IPS-15b (cell line): ENCODE measurements around the gene MT1E.
A peak's percentile ranks its signal among the peaks of the same experiment; 100 is the strongest.
"Not testable (repeated sequence)": the region's sequence is repeated elsewhere in the genome, so short reads cannot be mapped to it uniquely, and the experiment has no call there.

ENCODE experiments used
- H3K27me3 ChIP-seq: one replicate; pipeline ENCODE4 v1.6.1; 2013; ENCODE audit warnings: low read length; ENCODE audit not compliant: control insufficient read depth, insufficient read depth
- H3K36me3 ChIP-seq: one replicate; pipeline ENCODE4 v1.6.1; 2013; ENCODE audit warnings: low read length; ENCODE audit not compliant: control insufficient read depth, insufficient read depth
- H3K4me1 ChIP-seq: one replicate; pipeline ENCODE4 v1.6.1; 2013; ENCODE audit warnings: mild to moderate bottlenecking, low read length; ENCODE audit not compliant: control insufficient read depth, insufficient read depth
- H3K4me3 ChIP-seq: one replicate; pipeline ENCODE4 v1.5.1; 2013; ENCODE audit warnings: low read depth, low read length
- H3K9ac ChIP-seq: one replicate; pipeline ENCODE4 v1.6.1; 2013; ENCODE audit warnings: low read depth, mild to moderate bottlenecking, low read length
- H3K9me3 ChIP-seq: one replicate; pipeline ENCODE4 v1.6.1; 2013; ENCODE audit warnings: mild to moderate bottlenecking, low read length; ENCODE audit not compliant: control insufficient read depth, insufficient read depth

Gene MT1E

DNA sequence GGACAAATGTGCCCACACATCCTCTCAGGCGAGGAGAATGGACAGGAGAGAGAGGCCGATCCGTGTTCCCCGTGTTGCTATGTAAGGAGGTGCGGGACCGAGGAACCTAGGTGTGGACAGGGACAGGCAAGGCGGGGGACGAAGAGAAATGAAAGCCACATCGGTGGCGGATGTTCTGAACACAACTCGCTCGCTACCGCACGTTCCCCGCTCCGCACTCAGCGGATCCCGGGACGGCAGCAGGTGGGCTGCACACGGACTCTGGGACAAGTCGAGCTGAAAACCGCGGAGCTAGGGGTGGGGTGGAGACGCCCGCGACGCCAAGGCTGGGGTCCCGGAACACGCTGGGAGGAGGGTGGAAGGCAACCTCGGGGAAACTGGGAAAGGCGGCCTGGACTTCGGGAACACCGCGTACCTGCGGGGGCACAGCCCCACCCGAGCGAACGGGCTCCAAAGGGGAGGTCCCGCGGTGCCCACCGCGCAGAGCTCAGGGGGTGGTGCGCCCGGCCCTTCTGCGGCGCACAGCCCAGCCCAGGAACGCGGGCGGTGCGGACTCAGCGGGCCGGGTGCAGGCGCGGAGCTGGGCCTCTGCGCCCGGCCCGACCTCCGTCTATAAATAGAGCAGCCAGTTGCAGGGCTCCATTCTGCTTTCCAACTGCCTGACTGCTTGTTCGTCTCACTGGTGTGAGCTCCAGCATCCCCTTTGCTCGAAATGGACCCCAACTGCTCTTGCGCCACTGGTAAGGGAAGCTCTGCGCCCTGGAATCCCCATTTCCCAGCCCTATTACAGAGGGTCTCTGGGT, at the start of gene MT1E:
TSS of gene MT1E (plus strand) at position 642 of the 803 bp plus-strand sequence. CDS start at position 713, 71 bp downstream.
- H3K4me3 ChIP-seq: peak within 1 kb of the TSS; percentile 67

GRCh38 chr16:56576585-56577299, 48.8 kb upstream of the MT1E start:
- no peaks in the 10 kb centered on the region for H3K36me3 ChIP-seq
- H3K9me3 ChIP-seq: no peaks in the 10 kb centered on the region
- peaks cover 3% of the 10 kb centered on the region for H3K27me3 ChIP-seq
- H3K4me1 ChIP-seq: no peaks in the 10 kb centered on the region
- no peak overlapping the region for H3K9ac ChIP-seq
- no peak overlapping the region for H3K4me3 ChIP-seq

More for the DNA sequence above, at the start of gene MT1E:
- Histone ChIP-seq H3K27me3 (peaks cover 86% of the 10 kb centered on the region), H3K9me3 (no peaks in the 10 kb centered on the region), H3K9ac (peak within 1 kb of the TSS; percentile 24), H3K4me1 (peaks cover 14% of the 10 kb centered on the region), H3K36me3 (no peaks in the 10 kb centered on the region)

- H3K9ac ChIP-seq: no peak overlapping the region
- H3K4me3 ChIP-seq: no peak overlapping the region
Measured at GRCh38 chr16:56577300-56577625, 48.3 kb upstream of the MT1E start.

GRCh38 chr16:56580391-56581048, 45.1 kb upstream of the MT1E start:
- Histone ChIP-seq H3K9me3 (no peaks in the 10 kb centered on the region), H3K27me3 (peaks cover 20% of the 10 kb centered on the region), H3K36me3 (no peaks in the 10 kb centered on the region), H3K9ac (no peak overlapping the region), H3K4me3 (no peak overlapping the region), H3K4me1 (no peaks in the 10 kb centered on the region)

More at GRCh38 chr16:56577300-56577625, 48.3 kb upstream of the MT1E start:
- Histone ChIP-seq H3K9me3 (no peaks in the 10 kb centered on the region), H3K27me3 (peaks cover 4% of the 10 kb centered on the region), H3K36me3 (no peaks in the 10 kb centered on the region), H3K4me1 (no peaks in the 10 kb centered on the region)

DNA sequence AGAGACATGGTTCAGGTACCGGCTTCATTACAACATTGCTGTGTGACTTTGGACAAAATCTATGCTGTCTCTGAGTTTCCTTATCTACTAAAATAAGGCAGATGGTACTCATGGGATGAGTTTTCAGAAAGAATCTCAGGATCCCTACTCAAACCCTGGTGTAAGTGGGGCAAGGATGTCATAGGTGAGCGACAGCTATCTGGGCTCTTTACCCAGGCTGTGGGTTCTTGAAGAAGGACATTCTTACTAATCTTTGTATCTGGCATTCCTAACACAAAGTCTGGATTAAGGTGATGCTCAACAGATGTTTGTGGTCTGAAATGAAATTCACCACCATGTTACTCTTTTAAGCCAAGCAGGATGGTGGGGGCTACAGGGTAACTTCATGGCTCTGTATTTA, 42.7 kb upstream of the MT1E start:
- H3K36me3 ChIP-seq, H3K9ac ChIP-seq, H3K4me1 ChIP-seq, H3K9me3 ChIP-seq, H3K4me3 ChIP-seq: not testable (repeated sequence)
- H3K27me3 ChIP-seq: peaks cover 42% of the 10 kb centered on the region

DNA sequence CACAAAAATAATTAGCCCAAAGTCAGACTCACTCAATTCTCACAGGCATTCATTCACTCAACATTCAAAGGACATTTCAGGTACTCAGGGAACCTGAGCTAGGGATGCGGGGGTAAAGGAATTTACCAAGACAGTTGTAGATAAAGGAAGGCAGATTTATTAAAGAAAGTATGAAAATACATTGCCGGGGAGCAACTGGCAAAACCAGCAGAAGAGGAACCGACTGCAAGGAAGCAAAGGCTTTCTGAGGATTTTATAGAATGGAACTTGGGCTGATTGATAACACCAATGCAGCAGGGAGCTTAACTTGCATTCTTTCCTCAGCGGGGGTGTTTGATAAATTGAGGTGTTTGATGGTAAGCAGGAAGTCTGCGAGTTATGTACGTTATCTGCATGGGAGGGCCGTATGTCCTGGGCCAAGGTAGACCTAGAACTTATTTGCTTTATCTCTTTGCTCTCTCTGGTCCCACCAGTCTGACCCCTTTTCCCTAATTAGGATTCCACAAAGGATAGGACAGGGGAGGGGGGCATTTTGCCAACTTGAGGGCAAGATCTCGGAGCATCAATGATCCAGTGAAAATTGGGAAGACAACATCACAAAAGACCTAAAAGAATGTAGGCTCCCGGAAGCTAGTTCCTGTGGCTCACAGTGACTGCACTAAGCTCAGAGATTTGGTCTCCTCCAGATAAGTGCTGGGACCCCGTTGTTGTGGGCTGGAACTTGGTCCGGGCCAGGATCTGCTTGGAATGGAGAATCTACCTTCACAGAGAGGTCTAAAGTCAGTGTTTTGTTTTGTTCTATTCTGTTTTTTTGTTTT, 42.0 kb upstream of the MT1E start:
- Histone ChIP-seq H3K9me3 (no peaks in the 10 kb centered on the region), H3K4me3 (no peak overlapping the region), H3K4me1 (no peaks in the 10 kb centered on the region), H3K27me3 (peaks cover 48% of the 10 kb centered on the region), H3K36me3 (no peaks in the 10 kb centered on the region), H3K9ac (no peak overlapping the region)

GRCh38 chr16:56584276-56584675, 41.3 kb upstream of the MT1E start:
- Histone ChIP-seq H3K27me3 (peaks cover 55% of the 10 kb centered on the region), H3K36me3 (no peaks in the 10 kb centered on the region), H3K4me3 (no peak overlapping the region), H3K4me1 (no peaks in the 10 kb centered on the region), H3K9me3 (no peaks in the 10 kb centered on the region), H3K9ac (no peak overlapping the region)

DNA sequence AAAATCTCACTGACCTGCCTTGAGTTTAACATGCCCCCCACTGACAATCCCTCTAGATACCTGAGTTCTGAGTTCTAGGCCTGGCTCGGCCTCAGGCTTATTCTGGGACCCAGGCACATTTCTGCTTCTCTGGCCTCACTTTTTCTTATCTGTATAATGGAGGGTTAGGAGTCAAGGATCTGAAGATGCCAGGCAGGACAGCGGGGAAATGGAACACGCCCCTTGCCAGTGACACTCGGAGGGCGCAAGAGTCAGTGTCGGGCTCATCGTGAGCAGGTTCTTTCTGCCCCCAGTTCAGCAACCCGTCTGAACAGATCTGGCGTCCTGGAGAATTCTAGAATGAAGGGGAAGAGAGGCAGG, 36.8 kb upstream of the MT1E start:
- H3K9ac ChIP-seq: no peak overlapping the region
- H3K4me1 ChIP-seq: no peaks in the 10 kb centered on the region
- peak overlapping the region; percentile 62 for H3K4me3 ChIP-seq
- peaks cover 72% of the 10 kb centered on the region for H3K27me3 ChIP-seq
- no peaks in the 10 kb centered on the region for H3K9me3 ChIP-seq
- no peaks in the 10 kb centered on the region for H3K36me3 ChIP-seq

DNA sequence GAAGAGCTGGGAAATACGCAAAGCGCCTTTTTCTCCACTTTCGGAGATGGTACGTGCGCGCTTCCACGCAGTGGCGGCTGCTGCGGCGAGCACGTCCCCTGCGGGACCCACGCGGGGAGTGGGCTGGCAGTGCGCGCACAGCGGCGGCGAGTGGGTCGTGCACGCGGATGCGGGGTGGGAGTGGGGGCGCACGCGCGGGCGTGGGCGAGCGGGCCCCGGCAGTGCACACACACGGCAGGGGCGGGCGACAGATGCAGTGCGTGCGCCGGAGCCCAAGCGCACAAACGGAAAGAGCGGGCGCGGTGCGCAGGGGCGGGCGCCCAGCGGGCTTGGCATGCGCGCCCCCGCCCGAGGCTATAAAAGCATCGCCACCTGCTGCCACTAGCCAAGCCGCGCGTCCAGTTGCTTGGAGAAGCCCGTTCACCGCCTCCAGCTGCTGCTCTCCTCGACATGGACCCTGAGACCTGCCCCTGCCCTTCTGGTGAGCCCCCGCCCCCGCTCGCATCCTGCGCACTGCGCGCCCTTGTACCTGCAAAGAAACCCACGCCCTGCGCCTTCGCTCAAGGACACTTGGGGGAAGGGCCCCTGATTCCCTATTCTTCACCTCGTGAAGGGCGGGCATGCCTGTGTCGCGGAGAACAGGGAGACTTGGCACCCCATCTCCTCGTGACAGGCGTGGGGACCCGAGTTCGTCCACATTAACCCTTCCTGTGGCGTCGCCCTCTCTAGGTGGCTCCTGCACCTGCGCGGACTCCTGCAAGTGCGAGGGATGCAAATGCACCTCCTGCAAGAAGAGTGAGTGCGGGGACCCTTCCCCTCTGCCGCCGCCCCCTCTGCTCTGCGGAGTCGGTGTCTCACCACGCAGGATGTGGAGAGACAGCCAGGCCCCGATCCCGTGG, 36.2 kb upstream of the MT1E start, which contains the start of gene MT3:
TSS of gene MT3 (plus strand) at position 388 of the 899 bp plus-strand sequence. CDS start at position 451, 63 bp downstream.
- Histone ChIP-seq H3K4me1 (no peaks in the 10 kb centered on the region), H3K4me3 (peak within 1 kb of the TSS; percentile 62), H3K36me3 (no peaks in the 10 kb centered on the region), H3K27me3 (peaks cover 74% of the 10 kb centered on the region), H3K9me3 (no peaks in the 10 kb centered on the region), H3K9ac (no peak within 1 kb of the TSS)

GRCh38 chr16:56591377-56592060, 34.1 kb upstream of the MT1E start:
- Histone ChIP-seq H3K36me3 (no peaks in the 10 kb centered on the region), H3K9me3 (no peaks in the 10 kb centered on the region), H3K4me1 (no peaks in the 10 kb centered on the region), H3K4me3 (no peak overlapping the region), H3K9ac (no peak overlapping the region), H3K27me3 (peaks cover 62% of the 10 kb centered on the region)
